ENCODE measurements around the gene RFWD3. TPM values are rescaled to one million over a fixed set of nuclear protein-coding genes. Genes with fewer than 3 reads are reported as not detected.
A peak's percentile ranks its signal among the peaks of the same experiment; 100 is the strongest.

The RFWD3 gene
- total and polyA plus RNA-seq, 2 of the 13 experiments (the other 11 are each of a cell fraction or from before 2014, with no cell fraction given), result 23.4 to 62.6 TPM

GRCh38 chr16:74666425-74667254, at the start of gene RFWD3 (continued):
- TF ChIP-seq, protein P1, sequence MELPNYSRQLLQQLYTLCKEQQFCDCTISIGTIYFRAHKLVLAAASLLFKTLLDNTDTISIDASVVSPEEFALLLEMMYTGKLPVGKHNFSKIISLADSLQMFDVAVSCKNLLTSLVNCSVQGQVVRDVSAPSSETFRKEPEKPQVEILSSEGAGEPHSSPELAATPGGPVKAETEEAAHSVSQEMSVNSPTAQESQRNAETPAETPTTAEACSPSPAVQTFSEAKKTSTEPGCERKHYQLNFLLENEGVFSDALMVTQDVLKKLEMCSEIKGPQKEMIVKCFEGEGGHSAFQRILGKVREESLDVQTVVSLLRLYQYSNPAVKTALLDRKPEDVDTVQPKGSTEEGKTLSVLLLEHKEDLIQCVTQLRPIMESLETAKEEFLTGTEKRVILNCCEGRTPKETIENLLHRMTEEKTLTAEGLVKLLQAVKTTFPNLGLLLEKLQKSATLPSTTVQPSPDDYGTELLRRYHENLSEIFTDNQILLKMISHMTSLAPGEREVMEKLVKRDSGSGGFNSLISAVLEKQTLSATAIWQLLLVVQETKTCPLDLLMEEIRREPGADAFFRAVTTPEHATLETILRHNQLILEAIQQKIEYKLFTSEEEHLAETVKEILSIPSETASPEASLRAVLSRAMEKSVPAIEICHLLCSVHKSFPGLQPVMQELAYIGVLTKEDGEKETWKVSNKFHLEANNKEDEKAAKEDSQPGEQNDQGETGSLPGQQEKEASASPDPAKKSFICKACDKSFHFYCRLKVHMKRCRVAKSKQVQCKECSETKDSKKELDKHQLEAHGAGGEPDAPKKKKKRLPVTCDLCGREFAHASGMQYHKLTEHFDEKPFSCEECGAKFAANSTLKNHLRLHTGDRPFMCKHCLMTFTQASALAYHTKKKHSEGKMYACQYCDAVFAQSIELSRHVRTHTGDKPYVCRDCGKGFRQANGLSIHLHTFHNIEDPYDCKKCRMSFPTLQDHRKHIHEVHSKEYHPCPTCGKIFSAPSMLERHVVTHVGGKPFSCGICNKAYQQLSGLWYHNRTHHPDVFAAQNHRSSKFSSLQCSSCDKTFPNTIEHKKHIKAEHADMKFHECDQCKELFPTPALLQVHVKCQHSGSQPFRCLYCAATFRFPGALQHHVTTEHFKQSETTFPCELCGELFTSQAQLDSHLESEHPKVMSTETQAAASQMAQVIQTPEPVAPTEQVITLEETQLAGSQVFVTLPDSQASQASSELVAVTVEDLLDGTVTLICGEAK (IDR thresholded peaks at IDR 0.05), result peak; percentile 71
- TF ChIP-seq, protein P1 (CRISPR knock-in tag; IDR thresholded peaks at IDR 0.05), result peak; percentile 79
- TF ChIP-seq STAT5B (CRISPR knock-in tag; IDR thresholded peaks at IDR 0.05), result no peak
- TF ChIP-seq ZNF605 (CRISPR knock-in tag; IDR thresholded peaks at IDR 0.05), result peak; percentile 88
- no peak; the same call in 1 of the 2 replicates for TF ChIP-seq ZNF629 (CRISPR knock-in tag; conservative IDR thresholded peaks at IDR 0.05)
- peak; percentile 72; the same call in 1 of the 2 replicates for TF ChIP-seq ZNF34 (CRISPR knock-in tag; IDR thresholded peaks at IDR 0.05; ENCODE audit: borderline replicate concordance)
- peak; percentile 51; the same call in 1 of the 2 replicates for TF ChIP-seq ZNF224 (CRISPR knock-in tag; IDR thresholded peaks at IDR 0.05)
- peak; percentile 45; the same call in 1 of the 2 replicates for TF ChIP-seq HNF1A (IDR thresholded peaks at IDR 0.05; ENCODE audit: low read depth)
- TF ChIP-seq HNF1A (CRISPR knock-in tag; IDR thresholded peaks at IDR 0.05; ENCODE audit: borderline replicate concordance), result peak; percentile 55
- TF ChIP-seq DNMT3B (CRISPR knock-in tag; conservative IDR thresholded peaks at IDR 0.05), result 0 out of 2 replicates have a peak, but pooled peaks have one; percentile 54
- TF ChIP-seq IKZF4 (CRISPR knock-in tag; IDR thresholded peaks at IDR 0.05; ENCODE audit: borderline replicate concordance, low read depth, not compliant biosample characterization), result peak; percentile 73
- TF ChIP-seq, protein P2, sequence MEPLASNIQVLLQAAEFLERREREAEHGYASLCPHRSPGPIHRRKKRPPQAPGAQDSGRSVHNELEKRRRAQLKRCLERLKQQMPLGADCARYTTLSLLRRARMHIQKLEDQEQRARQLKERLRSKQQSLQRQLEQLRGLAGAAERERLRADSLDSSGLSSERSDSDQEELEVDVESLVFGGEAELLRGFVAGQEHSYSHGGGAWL (CRISPR knock-in tag; IDR thresholded peaks at IDR 0.05), result peak; percentile 89; the same call in 1 of the 2 replicates
- no peak for TF ChIP-seq ZNF121 (CRISPR knock-in tag; IDR thresholded peaks at IDR 0.05)
- peak; percentile 87 for TF ChIP-seq ETV5 (CRISPR knock-in tag; IDR thresholded peaks at IDR 0.05; ENCODE audit: borderline replicate concordance)
- TF ChIP-seq THYN1 (CRISPR knock-in tag; IDR thresholded peaks at IDR 0.05; ENCODE audit: borderline replicate concordance, low read depth), result no peak

Data from HepG2 (cell line).